Esophagus squamous epithelium (tissue), 5 donors: ENCODE results near the gene EPHA4. TPM values are rescaled to one million over a fixed set of nuclear protein-coding genes. Genes with fewer than 3 reads are reported as not detected.

ENCODE experiments used
- DNase-seq: peaks from one replicate; lab custom pipeline; 2025; lab: John Stamatoyannopoulos, UW
- H3K27ac ChIP-seq, 4 donors: fragments of 200-600 bp; sonication (generic); one replicate each; pipeline ENCODE4 v1.5.1; 2016 to 2019; ENCODE audit warnings: mild to moderate bottlenecking in 1 of 4
- H3K27me3 ChIP-seq, 4 donors: fragments of 200-600 bp; sonication (generic); 1 replicate in 3 of 4; 2 replicates in 1 of 4; pipeline versions ENCODE4 v1.5.1 to v1.6.0; 2017 to 2021; ENCODE audit warnings: antibody characterized with exemption in 1 of 4
- H3K36me3 ChIP-seq, 3 donors: fragments of 200-600 bp; sonication (generic); one replicate each; pipeline ENCODE4 v1.5.1; 2016 to 2019
- H3K4me1 ChIP-seq, 3 donors: fragments of 200-600 bp; sonication (generic); one replicate each; pipeline ENCODE4 v1.5.1; 2017 to 2019
- H3K4me3 ChIP-seq, 4 donors: fragments of 200-600 bp; sonication (generic); 1 replicate in 3 of 4; 2 replicates in 1 of 4; pipeline ENCODE4 v1.5.1; 2016 to 2019; ENCODE audit warnings: mild to moderate bottlenecking in 2 of 4, moderate library complexity in 1 of 4
- H3K9me3 ChIP-seq, 3 donors: fragments of 200-600 bp; sonication (generic); one replicate each; pipeline ENCODE4 v1.5.1; 2016 to 2019
- POLR2A ChIP-seq, 4 donors: fragments of 450-650 bp; IDR thresholded peaks; one replicate each; pipeline ENCODE4 v1.6.1; 2017; ENCODE audit warnings: antibody characterized with exemption in 4 of 4, mild to moderate bottlenecking in 4 of 4, moderate library complexity in 3 of 4
- whole genome bisulfite sequencing, 2 donors: methylation state at CpG; one replicate each; pipeline ENCODE4 v1.1.5; 2018; 5-methylcytosine and 5-hydroxymethylcytosine counted together
- intact Hi-C: fragments of 100-400 bp; cut with DNase I; formaldehyde crosslinking; loops from one replicate; pipeline ENCODE4 v1.15.0; 2022
- total RNA-seq, 4 donors: library from RNA; depleted of rRNA; stranded (reverse); fragments of >200 nt; gene quantifications; one replicate each; pipeline ENCODE4 v1.1.0, GENCODE V29; 2016
- TF ChIP-seq, protein P1 (sequence below), 6 experiments: fragments of 450-650 bp in 4 of 6; fragments of 200-600 bp in 2 of 6; sonication (generic) in 2 of 6; IDR thresholded peaks; one replicate each; pipeline ENCODE4 v1.5.1; 2016 to 2019; ENCODE audit warnings: antibody characterized with exemption in 6 of 6, mild to moderate bottlenecking in 4 of 6, moderate library complexity in 4 of 6
- donor health status: DM: yes; HTN: yes; CAD: no.

Gene EPHA4
- total RNA-seq, 4 donors from 2014 or later: 5.9 to 30.3 (median 25.2) TPM

DNA sequence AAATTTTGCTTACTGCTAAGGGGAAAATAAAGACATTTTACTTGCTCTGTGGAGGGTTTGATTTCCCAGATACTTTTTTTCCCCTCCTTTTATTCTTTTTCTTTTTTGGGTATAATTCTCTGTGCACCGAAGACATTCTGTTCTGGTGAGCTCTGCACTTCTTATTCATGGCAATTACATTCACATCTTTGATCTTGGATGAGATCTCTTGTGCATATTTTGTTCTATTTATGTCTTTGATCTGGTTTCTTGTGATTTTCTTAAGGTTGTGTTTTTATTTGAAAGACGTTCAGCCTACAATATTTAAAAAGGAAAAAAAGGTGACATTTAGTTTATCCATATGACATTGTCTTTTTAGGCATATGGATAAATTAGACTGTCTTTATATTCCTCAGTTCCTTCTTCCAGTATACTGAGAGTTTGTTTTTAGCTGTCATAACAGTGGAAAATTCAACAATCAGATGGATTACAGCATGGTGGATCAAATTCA is 33.7 kb upstream of the EPHA4 start:
- 48 to 51% methylated on average over 2 of the region's 2 CpGs for WGBS, 2 donors
- Histone ChIP-seq H3K9me3 (no peaks in the 10 kb centered on the region), H3K27ac (no peak overlapping the region), H3K4me1 (no peaks in the 10 kb centered on the region), H3K4me3 (no peak overlapping the region), H3K36me3 (no peaks in the 10 kb centered on the region), H3K27me3 (peaks cover 0 to 13% (median 0%) of the 10 kb centered on the region in 4 donors)
- intact Hi-C loops: no loop called here
- no peak for TF ChIP-seq POLR2A (IDR thresholded peaks at IDR 0.05)
- TF ChIP-seq, protein P1, sequence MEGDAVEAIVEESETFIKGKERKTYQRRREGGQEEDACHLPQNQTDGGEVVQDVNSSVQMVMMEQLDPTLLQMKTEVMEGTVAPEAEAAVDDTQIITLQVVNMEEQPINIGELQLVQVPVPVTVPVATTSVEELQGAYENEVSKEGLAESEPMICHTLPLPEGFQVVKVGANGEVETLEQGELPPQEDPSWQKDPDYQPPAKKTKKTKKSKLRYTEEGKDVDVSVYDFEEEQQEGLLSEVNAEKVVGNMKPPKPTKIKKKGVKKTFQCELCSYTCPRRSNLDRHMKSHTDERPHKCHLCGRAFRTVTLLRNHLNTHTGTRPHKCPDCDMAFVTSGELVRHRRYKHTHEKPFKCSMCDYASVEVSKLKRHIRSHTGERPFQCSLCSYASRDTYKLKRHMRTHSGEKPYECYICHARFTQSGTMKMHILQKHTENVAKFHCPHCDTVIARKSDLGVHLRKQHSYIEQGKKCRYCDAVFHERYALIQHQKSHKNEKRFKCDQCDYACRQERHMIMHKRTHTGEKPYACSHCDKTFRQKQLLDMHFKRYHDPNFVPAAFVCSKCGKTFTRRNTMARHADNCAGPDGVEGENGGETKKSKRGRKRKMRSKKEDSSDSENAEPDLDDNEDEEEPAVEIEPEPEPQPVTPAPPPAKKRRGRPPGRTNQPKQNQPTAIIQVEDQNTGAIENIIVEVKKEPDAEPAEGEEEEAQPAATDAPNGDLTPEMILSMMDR (IDR thresholded peaks at IDR 0.05): no peak
- DNase-seq: no peak

DNA sequence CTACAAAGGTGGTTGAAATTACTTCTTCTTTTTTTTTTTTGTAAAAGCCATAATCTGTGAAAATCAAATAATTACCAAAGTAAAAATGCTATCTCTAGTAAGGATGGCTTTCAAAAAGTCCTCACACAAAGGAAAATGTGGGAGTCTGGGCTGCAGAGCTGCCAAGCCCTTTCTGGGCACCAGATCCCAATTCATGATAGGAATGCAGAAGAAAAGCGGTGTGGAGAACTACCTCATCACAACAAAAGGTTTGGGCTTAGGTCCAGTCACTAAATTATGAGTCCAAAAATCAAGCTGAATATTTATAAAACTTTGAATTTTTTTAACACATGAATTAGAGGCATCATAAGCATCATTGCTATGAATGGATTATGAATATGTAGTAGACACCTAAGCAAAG is 30.8 kb upstream of the EPHA4 start:
- no peak for TF ChIP-seq POLR2A (IDR thresholded peaks at IDR 0.05)
- TF ChIP-seq, protein P1 (IDR thresholded peaks at IDR 0.05): no peak
- Histone ChIP-seq H3K4me3 (no peak overlapping the region), H3K36me3 (no peaks in the 10 kb centered on the region), H3K4me1 (no peaks in the 10 kb centered on the region), H3K9me3 (no peaks in the 10 kb centered on the region), H3K27me3 (peaks cover 0 to 13% (median 0%) of the 10 kb centered on the region in 4 donors), H3K27ac (no peak overlapping the region)
- intact Hi-C loops: no loop called here
- WGBS, 2 donors: 46% methylated on average over 1 of the region's 1 CpG
- no peak for DNase-seq

DNA sequence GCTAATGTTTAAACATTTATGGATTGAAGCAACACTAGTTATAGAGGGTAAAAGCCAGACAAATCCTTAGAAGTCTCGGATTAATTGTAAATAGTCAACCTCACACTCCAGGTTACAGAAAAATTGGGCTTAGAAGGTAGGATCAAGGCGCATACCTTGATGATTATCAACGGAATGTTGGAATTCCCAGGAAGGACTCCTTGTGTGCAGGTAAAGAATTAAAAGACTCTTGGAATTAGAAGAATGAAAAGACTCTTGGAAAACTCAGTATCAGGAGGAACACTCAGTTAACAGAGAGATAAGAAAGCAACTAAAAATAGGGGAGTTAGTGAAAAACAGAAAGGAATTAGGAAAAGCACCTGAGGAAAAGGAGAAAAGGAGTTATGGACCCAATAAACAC is 29.3 kb upstream of the EPHA4 start:
- no peaks in the 10 kb centered on the region for H3K36me3 ChIP-seq
- H3K4me3 ChIP-seq: no peak overlapping the region
- TF ChIP-seq, protein P1 (IDR thresholded peaks at IDR 0.05): no peak
- no peak for TF ChIP-seq POLR2A (IDR thresholded peaks at IDR 0.05)
- H3K4me1 ChIP-seq: no peaks in the 10 kb centered on the region
- intact Hi-C loops: no loop called here
- 57 to 80% methylated on average over 3 of the region's 3 CpGs for whole genome bisulfite sequencing, 2 donors
- H3K27me3 ChIP-seq: peaks cover 0 to 13% (median 0%) of the 10 kb centered on the region in 4 donors
- H3K9me3 ChIP-seq: no peaks in the 10 kb centered on the region
- H3K27ac ChIP-seq: no peak overlapping the region
- DNase-seq: no peak

DNA sequence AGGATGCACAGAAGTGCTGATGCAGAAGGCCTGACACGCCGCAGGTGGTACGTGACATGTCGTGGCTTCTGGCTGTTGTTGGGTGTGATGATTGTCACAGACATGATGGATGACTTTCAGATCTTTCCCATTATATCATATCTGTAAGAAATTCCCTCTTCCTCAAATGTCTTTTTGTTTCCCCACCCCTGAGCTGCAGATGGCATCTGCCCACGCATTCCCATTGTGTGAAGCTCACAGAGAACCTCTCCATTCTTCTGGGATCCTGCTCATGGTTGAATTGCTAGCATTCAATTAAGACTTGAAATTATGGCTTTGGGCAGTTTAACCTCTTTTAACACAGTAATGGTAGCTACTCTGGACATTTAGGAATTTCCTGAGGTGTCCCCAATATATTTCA is 28.3 kb upstream of the EPHA4 start:
- 86 to 91% methylated on average over 5 of the region's 5 CpGs for WGBS, 2 donors
- intact Hi-C loops: no loop called here
- TF ChIP-seq, protein P1 (IDR thresholded peaks at IDR 0.05): no peak
- no peak for TF ChIP-seq POLR2A (IDR thresholded peaks at IDR 0.05)
- Histone ChIP-seq H3K4me3 (no peak overlapping the region), H3K9me3 (no peaks in the 10 kb centered on the region), H3K36me3 (no peaks in the 10 kb centered on the region), H3K27ac (no peak overlapping the region), H3K4me1 (no peaks in the 10 kb centered on the region), H3K27me3 (peaks cover 0 to 13% (median 0%) of the 10 kb centered on the region in 4 donors)
- no peak for DNase-seq

DNA sequence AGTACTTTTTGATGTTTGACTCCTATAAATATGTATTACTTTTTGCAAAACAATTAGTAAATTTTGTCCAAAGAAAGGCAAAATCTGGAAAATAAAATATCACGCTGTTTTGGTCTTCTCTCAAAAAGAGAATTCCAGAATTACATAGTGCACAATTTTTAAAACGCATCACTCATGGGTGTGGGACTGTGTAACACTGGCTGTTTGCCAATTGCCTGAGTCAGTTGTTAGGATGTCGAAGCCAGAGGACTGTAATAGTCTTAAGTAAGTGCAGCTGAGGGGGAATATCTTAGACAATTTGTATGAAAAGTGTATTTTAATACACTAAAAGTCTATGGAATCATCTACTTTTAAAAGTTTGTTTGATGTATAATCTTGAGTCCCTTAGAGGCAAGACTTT is 24.1 kb upstream of the EPHA4 start:
- no peak for TF ChIP-seq POLR2A (IDR thresholded peaks at IDR 0.05)
- TF ChIP-seq, protein P1 (IDR thresholded peaks at IDR 0.05): no peak
- WGBS, 2 donors: 39 to 42% methylated on average over 3 of the region's 3 CpGs
- no peak overlapping the region for H3K4me3 ChIP-seq
- H3K27ac ChIP-seq: no peak overlapping the region
- H3K9me3 ChIP-seq: no peaks in the 10 kb centered on the region
- H3K36me3 ChIP-seq: no peaks in the 10 kb centered on the region
- H3K27me3 ChIP-seq: no peaks in the 10 kb centered on the region
- intact Hi-C loops: no loop called here
- DNase-seq: no peak
- H3K4me1 ChIP-seq: no peaks in the 10 kb centered on the region
